Left kidney (tissue), 1 donor: ENCODE data around the gene SIGLEC1. TPM values are rescaled to one million over a fixed set of nuclear protein-coding genes. Genes with fewer than 3 reads are reported as not detected.

Experiments
- polyA plus RNA-seq: library from polyadenylated mRNA; unstranded; fragments of 120-200 nt; gene quantifications from one replicate; pipeline ENCODE4 v1.2.1, GENCODE V29; 2013; ENCODE audit not compliant: insufficient read length

Gene SIGLEC1
- polyA plus RNA-seq, 1 donor, result 1.1 TPM

Other genes with a start within 250 kb of the SIGLEC1 start
- 59.3 TPM for gene ATRN, start 241.6 kb downstream of the SIGLEC1 start, polyA plus RNA-seq
- gene GFRA4, start 49.2 kb downstream of the SIGLEC1 start, polyA plus RNA-seq, result 0.17 TPM
- 9.1 TPM for gene ADAM33, start 30.6 kb downstream of the SIGLEC1 start, polyA plus RNA-seq
- gene HSPA12B, start 20.1 kb upstream of the SIGLEC1 start, polyA plus RNA-seq, result 11.5 TPM
- 18.9 TPM for gene ADISSP, start 55.2 kb upstream of the SIGLEC1 start, polyA plus RNA-seq
- 1.7 TPM for gene SPEF1, start 68.8 kb upstream of the SIGLEC1 start, polyA plus RNA-seq
- 32.6 TPM for gene CENPB, start 74.1 kb upstream of the SIGLEC1 start, polyA plus RNA-seq
- 41.7 TPM for gene CDC25B, start 83.7 kb upstream of the SIGLEC1 start, polyA plus RNA-seq
- gene AP5S1, start 107.9 kb upstream of the SIGLEC1 start, polyA plus RNA-seq, result 10.6 TPM
- 34.8 TPM for gene MAVS, start 134.2 kb upstream of the SIGLEC1 start, polyA plus RNA-seq
- 40.1 TPM for gene PANK2, start 176.8 kb upstream of the SIGLEC1 start, polyA plus RNA-seq